Aorta (tissue), 5 donors: ENCODE data around the gene ATP5F1D. TPM values are rescaled to one million over a fixed set of nuclear protein-coding genes. Genes with fewer than 3 reads are reported as not detected.

ENCODE experiments used
- ATAC-seq: fragments of 200-7000 bp; cut with Tn5 transposase; one replicate; pipeline ENCODE4 v1.9.1; 2022; ENCODE audit warnings: moderate library complexity; ENCODE audit not compliant: low FRiP score
- DNase-seq, 2 donors: peaks; one replicate each; pipeline ENCODE4 v3.0.0-alpha.2; 2020
- H3K27ac ChIP-seq, 2 donors: one replicate each; pipeline ENCODE4 v1.5.1; 2013; ENCODE audit warnings: low read length in 2 of 2, mild to moderate bottlenecking in 2 of 2, moderate library complexity in 2 of 2, control low read depth in 1 of 2, inconsistent platforms in 1 of 2, low read depth in 1 of 2
- H3K27me3 ChIP-seq, 2 donors: one replicate each; pipeline ENCODE4 v1.6.1; 2013; ENCODE audit warnings: control low read depth in 1 of 2, low read length in 1 of 2, mild to moderate bottlenecking in 1 of 2, moderate library complexity in 1 of 2; ENCODE audit not compliant: insufficient read depth in 2 of 2, control insufficient read depth in 1 of 2
- H3K36me3 ChIP-seq, 2 donors: one replicate each; pipeline ENCODE4 v1.6.1; 2013; ENCODE audit warnings: control low read depth in 1 of 2, low read length in 1 of 2, mild to moderate bottlenecking in 1 of 2; ENCODE audit not compliant: insufficient read depth in 2 of 2, control insufficient read depth in 1 of 2
- H3K4me1 ChIP-seq, 2 donors: one replicate each; pipeline ENCODE4 v1.6.1; 2013; ENCODE audit warnings: low read length in 2 of 2, control low read depth in 1 of 2, mild to moderate bottlenecking in 1 of 2, moderate library complexity in 1 of 2; ENCODE audit not compliant: insufficient read depth in 2 of 2, control insufficient read depth in 1 of 2
- H3K4me3 ChIP-seq, 2 donors: one replicate each; pipeline ENCODE4 v1.5.1; 2013; ENCODE audit warnings: low read length in 2 of 2, control low read depth in 1 of 2, mild to moderate bottlenecking in 1 of 2
- H3K9me3 ChIP-seq: one replicate; pipeline ENCODE4 v1.6.1; 2013; ENCODE audit warnings: mild to moderate bottlenecking, low read length; ENCODE audit not compliant: control insufficient read depth
- WGBS, 2 donors: extraction: QIAGEN DNeasy Blood & Tissue Kit; methylation state at CpG; one replicate each; pipeline ENCODE4 v1.1.7; 2013; 5-methylcytosine and 5-hydroxymethylcytosine counted together
- intact Hi-C, 2 donors: fragments of 100-400 bp; cut with DNase I; formaldehyde crosslinking; loops; one replicate each; pipeline versions ENCODE4 v1.14.2 to v1.15.0; 2022
- polyA plus RNA-seq, 2 donors: library from polyadenylated mRNA; stranded (reverse); fragments of 200-250 nt; gene quantifications; one replicate each; pipeline ENCODE4 v1.2.3, GENCODE V29; 2013
- total RNA-seq, 2 donors: library from RNA; stranded (reverse); fragmentation: NEBNext Ultra II Directional; extraction: Animal tissue kit (Norgen Biotek cat#: 25700); gene quantifications; one replicate each; pipeline ENCODE4 v1.2.1, GENCODE V29; 2021
- donor health status: healthy with polysubstance abuse.
- donor health status: Bipolar disorder and iron deficiency.
- donor health status: DM: no; HTN: no; CAD: no.
- donor health status: DM: no; HTN: no; CAD: no.
- donor health status: DM: yes; HTN: yes; CAD: no.

Gene ATP5F1D
- total and polyA plus RNA-seq, 4 donors = 92.8 to 164 (median 116) TPM

DNA sequence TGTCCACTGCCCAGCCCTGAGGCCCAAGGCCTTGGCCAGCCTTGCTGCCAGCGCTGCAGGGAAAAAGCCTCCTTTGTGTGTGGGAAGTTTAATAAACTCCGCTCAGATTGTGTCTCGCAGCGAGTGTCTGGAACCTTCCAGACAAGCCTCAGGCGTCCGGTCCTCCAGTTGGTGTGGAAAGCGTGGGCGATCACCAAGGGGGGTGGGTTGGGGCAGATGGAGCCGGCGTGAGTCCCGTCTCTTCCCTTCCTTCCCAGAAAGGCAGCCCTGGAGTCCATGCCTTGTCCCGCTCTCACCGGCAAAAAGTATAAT, 31.4 kb upstream of the ATP5F1D start:
- H3K4me3 ChIP-seq = no peak overlapping the region
- no peak for ATAC-seq
- no peak overlapping the region for H3K27ac ChIP-seq
- intact Hi-C loops = no loop called here
- no peaks in the 10 kb centered on the region for H3K36me3 ChIP-seq
- no peaks in the 10 kb centered on the region for H3K9me3 ChIP-seq
- no peaks in the 10 kb centered on the region for H3K4me1 ChIP-seq
- WGBS, 2 donors = 91 to 92% methylated on average over 13 of the region's 13 CpGs
- no peaks in the 10 kb centered on the region for H3K27me3 ChIP-seq
- DNase-seq = no peak

DNA sequence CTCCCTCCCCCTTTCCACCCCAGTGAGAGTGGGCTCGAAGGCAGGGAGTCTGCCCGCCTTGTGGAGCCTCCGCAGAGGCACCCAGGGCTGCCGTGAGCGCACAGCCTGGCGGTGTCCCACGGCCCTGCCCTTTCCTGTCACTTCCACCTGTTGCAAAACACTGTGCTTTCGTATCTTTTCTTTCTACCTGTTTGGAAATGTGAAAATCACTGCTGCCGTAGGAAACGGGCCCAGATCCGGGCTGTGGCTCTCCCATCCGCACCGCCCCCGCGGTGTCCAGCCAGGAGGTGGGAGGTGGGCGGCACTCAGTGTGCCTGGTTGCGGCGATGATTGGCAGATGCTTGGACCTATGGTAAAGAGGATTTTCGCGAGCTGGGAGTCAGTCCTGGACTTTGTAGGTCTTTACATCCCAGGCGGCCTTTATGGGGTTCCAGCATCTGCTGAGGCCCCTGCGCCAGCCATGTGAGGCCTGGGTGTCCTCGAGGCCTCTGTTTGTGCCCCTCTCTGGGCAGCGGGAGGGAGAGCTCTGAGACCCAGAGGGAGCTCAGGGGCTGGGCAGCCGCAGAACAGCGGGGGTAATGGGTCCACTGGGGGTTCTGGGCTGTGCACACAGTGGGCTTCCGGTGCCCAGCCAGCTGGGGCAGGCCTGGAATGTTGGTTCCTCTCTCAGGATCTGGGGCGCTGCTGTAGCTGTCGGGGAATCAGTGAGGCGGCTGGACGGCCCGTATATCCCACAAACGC, 29.9 kb upstream of the ATP5F1D start:
- 78 to 83% methylated on average over 31 to 33 of the region's 33 CpGs for WGBS, 2 donors
- DNase-seq (no peak), ATAC-seq (no peak)
- Histone ChIP-seq H3K27ac (no peak overlapping the region), H3K4me1 (no peaks in the 10 kb centered on the region), H3K27me3 (no peaks in the 10 kb centered on the region), H3K9me3 (no peaks in the 10 kb centered on the region), H3K4me3 (no peak overlapping the region), H3K36me3 (no peaks in the 10 kb centered on the region)
- intact Hi-C loops = no loop called here

DNA sequence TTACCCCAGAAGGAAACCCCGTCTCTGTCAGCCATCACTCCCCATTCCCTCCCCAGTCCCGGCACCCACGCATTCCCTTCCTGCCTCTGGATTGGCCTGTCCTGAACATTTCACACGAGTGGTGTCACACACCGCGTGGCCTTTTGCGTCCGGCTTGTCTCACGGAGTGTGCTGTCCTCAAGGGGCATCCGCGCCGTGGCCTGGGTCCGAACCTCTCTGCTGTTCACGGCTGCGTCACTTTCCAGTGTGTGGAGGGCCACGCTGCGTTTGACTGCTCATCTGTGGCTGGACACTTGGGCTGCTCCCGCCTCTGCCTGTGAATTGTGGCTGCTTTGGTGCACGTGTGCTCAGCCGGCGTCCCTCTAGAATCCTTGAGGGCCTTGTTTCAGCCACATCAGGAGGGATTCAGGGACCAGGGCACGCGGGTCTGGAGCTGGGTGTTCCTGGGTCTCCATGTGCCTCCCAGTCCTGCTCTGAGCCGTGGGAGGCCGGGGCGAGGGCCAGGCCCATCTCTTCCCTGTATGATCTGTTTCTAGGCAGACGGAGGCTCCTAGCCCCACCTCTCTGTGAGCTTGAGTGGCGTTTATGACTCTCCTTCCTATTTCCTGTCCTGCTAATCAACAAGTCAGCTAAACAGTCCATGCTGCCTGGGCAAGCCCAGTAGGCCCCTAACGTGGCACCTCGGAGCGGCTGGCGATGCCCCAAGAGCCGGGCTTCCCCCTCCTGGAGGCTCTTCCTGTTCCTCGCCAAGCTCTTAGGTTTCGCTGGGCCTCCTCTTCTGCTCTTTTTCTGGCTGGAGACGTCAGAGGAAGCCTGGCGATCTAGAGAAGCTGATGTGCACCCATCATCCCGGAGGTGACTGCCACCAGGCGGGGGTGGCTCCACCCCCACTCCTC, 27.9 kb upstream of the ATP5F1D start:
- peak overlapping the region; percentile 20 to 98 for H3K27ac ChIP-seq
- no peaks in the 10 kb centered on the region for H3K36me3 ChIP-seq
- no peaks in the 10 kb centered on the region for H3K27me3 ChIP-seq
- 33 to 37% methylated on average over 39 of the region's 39 CpGs for WGBS, 2 donors
- intact Hi-C loops = loop anchor here in 1 of 2 donors (2.0 kb wide), 1 partner anchor 53 kb away; no protein-coding TSS in a partner anchor
- H3K4me1 ChIP-seq = no peaks in the 10 kb centered on the region
- no peaks in the 10 kb centered on the region for H3K9me3 ChIP-seq
- H3K4me3 ChIP-seq = no peak overlapping the region
- peak; percentile 91 to 93 for DNase-seq
- peak; percentile 51 for ATAC-seq

DNA sequence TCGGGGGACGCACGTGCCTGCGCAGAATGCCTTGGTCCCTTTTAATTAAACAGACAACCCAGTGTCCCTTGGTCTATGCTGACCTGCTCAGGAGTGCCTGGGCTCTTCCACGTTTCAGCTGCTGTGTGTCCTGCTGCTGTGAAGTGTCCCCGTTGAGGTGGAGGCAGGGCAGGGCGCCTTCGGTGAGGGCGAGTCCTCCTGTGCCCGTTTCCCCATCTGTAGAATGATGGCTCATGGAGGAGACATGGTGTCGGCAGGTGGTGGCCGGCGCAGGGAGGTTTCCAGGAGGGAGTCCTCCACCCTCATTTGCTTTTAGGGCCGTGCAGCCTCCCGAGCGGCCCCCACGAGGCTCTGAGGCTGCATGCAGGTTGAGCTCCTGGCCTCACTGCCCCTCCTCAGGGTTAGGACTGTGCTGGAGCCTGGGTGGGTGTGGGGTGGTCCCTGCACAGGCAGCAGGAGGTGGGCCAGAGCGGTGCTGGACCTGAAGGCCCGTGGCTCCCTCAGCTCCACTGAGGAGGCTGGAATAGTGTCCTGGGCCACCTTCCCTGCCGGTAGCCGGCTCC, 27.2 kb upstream of the ATP5F1D start:
- ATAC-seq (peak; percentile 9), DNase-seq (no peak)
- no peaks in the 10 kb centered on the region for H3K4me1 ChIP-seq
- H3K27ac ChIP-seq = peak overlapping the region; percentile 20 to 98
- H3K36me3 ChIP-seq = no peaks in the 10 kb centered on the region
- H3K9me3 ChIP-seq = no peaks in the 10 kb centered on the region
- no peaks in the 10 kb centered on the region for H3K27me3 ChIP-seq
- H3K4me3 ChIP-seq = no peak overlapping the region
- intact Hi-C loops = loop anchor here in 1 of 2 donors (2.0 kb wide), 1 partner anchor 52 kb away; no protein-coding TSS in a partner anchor
- 16 to 24% methylated on average over 21 of the region's 21 CpGs for WGBS, 2 donors

DNA sequence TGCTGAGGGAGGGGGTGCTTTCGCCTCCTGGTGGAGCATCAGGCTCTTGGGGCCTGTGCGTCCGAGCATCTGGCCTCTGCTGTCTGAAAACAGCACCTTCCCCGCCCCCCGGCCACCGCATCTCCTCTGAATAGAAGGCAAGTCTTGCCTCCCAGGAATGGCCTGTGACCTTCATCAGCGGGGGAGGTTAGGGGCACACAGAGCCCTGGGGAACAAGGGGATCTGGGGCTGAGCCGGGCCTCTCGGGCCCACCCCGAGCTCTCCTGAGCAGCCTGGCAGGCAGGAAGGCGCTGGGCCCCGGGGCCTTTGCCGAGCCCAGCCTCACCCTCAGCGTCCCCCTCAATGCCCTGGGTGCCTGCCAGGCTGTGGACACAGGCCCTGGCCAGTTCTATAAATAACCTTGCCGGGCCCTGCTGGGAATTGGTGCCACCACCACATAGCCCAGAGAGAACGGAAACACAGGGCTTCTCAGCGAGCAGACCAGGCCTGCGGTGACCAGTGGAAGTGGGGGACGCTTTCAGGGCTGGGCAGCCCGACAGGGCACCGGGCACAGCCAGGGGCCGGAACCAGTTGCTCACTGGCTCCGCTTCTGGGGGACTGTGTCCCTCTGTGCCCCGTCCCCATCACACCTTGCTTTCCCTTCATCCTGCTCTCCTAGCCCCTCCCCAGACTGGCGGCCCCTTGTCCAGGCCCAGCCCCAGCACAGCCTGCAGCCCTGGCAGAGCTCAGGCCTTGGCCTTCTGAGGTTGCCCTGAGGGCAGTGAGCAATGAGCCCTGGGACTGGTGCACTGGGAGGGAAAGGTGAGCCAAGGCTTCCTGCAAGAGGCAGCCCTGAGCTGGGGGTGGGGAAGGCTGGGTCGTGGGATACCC, 26.5 kb upstream of the ATP5F1D start:
- Histone ChIP-seq H3K36me3 (no peaks in the 10 kb centered on the region), H3K27ac (peak overlapping the region; percentile 58 to 98), H3K4me3 (no peak overlapping the region), H3K9me3 (no peaks in the 10 kb centered on the region), H3K27me3 (no peaks in the 10 kb centered on the region), H3K4me1 (no peaks in the 10 kb centered on the region)
- intact Hi-C loops = loop anchor here in 1 of 2 donors (2.0 kb wide), 1 partner anchor 52 kb away; no protein-coding TSS in a partner anchor
- DNase-seq (peak; percentile 90 to 92), ATAC-seq (peak; percentile 79)
- 3 to 8% methylated on average over 25 to 26 of the region's 26 CpGs for WGBS, 2 donors

DNA sequence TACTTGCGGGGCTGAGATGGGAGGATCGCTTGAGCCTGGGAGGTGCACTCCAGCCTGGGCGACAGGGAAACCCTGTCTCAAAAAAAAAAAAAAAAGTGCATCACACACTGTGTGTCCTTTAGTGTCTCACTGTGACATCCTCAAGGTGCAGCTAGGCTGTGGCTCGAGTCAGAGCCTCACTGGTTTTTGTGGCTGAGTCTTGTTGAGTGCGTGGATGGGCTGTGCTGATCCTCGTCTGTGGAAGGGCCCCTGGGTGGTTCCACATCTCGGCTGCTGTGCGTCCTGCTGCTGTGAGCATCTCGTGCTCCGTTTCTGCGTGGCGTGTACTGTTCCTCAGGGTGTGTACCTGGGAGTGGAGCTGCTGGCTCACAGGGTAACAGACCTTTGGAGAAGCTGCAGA, 24.8 kb upstream of the ATP5F1D start:
- H3K36me3 ChIP-seq = peaks cover 0 to 2% of the 10 kb centered on the region in 2 donors
- H3K4me1 ChIP-seq = no peaks in the 10 kb centered on the region
- intact Hi-C loops = no loop called here
- no peaks in the 10 kb centered on the region for H3K27me3 ChIP-seq
- H3K4me3 ChIP-seq = no peak overlapping the region
- no peaks in the 10 kb centered on the region for H3K9me3 ChIP-seq
- WGBS, 2 donors = 71 to 72% methylated on average over 12 of the region's 12 CpGs
- no peak for ATAC-seq
- H3K27ac ChIP-seq = peak overlapping the region in 1 of 2 donors; percentile 81
- DNase-seq = no peak

DNA sequence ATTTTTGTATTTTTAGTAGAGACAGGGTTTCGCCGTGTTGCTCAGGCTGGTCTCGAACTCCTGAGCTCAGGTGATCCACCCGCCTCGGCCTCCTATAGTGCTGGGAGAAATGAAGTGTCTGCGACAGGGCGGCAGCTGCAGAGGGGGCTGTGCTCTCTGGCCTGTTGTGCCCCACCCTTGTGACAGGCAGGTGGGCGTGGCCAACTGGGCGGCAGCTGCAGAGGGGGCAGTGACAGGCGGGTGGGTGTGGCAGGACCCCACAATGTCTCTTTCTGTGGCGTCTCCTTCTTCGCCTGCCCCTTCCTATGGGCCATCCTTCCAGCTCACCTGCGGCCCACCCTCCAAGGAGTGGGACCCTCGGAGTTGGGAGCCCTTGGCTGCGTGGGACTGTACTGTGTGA, 24.2 kb upstream of the ATP5F1D start:
- no peaks in the 10 kb centered on the region for H3K27me3 ChIP-seq
- 79 to 81% methylated on average over 15 of the region's 15 CpGs for WGBS, 2 donors
- no peak overlapping the region for H3K4me3 ChIP-seq
- peaks cover 0 to 2% of the 10 kb centered on the region in 2 donors for H3K36me3 ChIP-seq
- intact Hi-C loops = no loop called here
- H3K9me3 ChIP-seq = no peaks in the 10 kb centered on the region
- ATAC-seq = no peak
- H3K4me1 ChIP-seq = no peaks in the 10 kb centered on the region
- peak overlapping the region in 1 of 2 donors; percentile 62 for H3K27ac ChIP-seq
- DNase-seq = no peak
